Embryonic facial prominence (tissue), 1 donor: Measurements from ENCODE around the gene PLA2G4D.

Experiments used
- DNase-seq: peaks from one replicate; pipeline ENCODE4 v3.0.0-alpha.2; 2016; ENCODE audit errors: extremely low spot score

PLA2G4D gene, protein sequence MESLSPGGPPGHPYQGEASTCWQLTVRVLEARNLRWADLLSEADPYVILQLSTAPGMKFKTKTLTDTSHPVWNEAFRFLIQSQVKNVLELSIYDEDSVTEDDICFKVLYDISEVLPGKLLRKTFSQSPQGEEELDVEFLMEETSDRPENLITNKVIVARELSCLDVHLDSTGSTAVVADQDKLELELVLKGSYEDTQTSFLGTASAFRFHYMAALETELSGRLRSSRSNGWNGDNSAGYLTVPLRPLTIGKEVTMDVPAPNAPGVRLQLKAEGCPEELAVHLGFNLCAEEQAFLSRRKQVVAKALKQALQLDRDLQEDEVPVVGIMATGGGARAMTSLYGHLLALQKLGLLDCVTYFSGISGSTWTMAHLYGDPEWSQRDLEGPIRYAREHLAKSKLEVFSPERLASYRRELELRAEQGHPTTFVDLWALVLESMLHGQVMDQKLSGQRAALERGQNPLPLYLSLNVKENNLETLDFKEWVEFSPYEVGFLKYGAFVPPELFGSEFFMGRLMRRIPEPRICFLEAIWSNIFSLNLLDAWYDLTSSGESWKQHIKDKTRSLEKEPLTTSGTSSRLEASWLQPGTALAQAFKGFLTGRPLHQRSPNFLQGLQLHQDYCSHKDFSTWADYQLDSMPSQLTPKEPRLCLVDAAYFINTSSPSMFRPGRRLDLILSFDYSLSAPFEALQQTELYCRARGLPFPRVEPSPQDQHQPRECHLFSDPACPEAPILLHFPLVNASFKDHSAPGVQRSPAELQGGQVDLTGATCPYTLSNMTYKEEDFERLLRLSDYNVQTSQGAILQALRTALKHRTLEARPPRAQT

DNA sequence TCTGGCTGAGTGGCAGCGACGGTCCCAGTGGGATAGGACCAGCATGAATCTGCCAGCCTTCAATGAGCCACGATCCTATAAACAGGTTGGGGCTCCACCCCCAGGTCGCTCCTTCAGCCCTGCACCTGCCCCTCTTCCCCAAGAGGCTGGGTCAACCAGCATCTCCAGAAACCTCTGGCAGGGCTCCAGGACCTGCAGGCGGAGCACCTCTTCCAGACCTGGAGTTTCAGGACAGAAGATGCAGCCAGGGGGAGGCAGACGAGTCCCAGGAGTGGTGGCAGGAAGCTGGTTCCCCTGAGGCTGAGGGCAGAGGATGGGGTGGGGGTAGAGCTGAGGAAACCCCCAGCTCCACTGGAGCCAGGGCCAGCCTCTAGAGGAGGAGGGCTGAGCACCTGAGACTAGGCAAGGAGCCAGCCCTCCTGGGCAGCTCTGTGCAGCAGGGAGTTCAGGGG lies at the start of gene PLA2G4D:
Gene PLA2G4D, minus strand, starts transcription at position 51 of the 452 bp plus-strand sequence. CDS start 103 bp downstream, outside the sequence.
- no peak for DNase-seq

DNA sequence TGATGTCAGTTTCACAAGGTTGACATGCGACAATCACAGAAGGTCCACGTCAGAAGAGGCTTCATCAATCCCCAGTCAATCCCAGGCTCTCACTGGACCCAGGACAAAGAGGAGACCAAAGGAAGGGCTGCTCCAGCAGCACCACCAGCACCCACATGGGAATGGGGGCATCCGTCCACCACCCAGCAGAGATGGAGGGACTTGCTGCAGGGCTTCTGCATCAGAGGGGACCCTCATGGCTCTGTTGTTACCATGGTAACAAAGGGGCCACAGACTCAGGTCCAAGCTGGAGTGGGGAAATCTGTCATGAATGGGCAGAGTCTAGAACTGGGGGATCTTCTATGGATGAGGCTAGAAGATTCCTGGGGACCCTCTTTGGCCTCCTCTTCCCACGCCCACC lies 49.0 kb upstream of the PLA2G4D start:
- DNase-seq, result no peak

DNA sequence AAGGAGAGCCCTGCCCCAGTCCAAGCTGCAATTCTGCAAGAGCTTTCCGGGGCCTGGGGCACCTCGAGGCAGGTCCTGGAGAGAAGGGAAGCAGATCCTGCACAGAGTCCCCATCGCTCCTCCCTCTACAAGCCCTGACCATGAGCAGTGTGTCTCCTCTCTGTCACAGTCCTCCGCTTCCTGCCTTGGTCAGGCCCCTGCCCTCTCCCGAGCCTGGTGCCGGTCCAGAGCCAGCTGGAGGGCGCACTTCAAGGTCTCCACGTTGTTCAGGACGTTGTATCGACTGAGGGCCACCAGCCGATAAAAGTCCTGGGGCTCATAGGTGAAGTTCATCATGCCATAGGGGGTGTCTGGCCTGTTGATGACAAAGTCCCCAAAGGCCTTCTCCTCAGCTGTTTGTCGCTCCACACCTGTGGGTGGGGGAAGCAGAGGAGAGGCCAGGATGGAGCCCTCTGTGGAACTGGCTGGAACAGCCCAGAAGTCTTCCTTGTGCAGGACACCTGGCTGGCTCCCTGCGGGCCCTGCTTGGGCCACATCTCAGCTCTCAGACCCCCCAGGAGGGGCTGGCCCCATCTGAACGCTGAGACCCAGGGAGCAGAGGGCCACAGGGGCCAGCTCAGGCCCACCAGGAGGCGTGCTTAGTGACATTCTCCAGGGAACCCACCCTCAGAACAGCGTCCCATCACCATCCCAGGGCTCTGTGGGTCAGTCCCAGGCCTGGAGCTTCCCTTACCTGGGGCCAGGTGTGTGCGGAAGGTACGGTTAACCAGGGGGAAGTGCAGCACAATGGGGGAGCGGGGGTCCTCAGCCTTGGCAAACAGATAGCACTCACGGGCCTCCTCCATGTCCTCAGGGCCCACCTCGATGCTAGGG lies 47.7 kb upstream of the PLA2G4D start:
- DNase-seq, result no peak

DNA sequence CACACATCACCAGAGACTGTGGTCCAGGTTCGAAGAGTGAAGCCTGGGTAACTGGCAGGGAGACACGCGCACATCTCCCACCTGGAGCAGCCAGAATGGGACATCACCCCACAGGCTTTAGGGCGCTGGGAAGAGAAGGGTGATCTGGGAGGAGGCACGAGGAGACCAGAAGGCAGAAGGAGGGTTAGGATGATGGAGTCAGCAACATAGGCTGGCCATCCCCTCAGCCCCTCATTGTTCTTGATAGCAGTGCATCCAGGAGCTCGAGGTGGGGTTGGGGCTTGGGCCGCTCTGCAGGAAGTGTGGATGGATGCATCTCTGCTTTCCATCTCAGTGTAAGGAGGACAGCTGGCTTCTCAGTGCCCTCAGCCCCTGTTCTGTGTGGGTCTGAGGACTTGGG lies 46.9 kb upstream of the PLA2G4D start:
- DNase-seq, result no peak

DNA sequence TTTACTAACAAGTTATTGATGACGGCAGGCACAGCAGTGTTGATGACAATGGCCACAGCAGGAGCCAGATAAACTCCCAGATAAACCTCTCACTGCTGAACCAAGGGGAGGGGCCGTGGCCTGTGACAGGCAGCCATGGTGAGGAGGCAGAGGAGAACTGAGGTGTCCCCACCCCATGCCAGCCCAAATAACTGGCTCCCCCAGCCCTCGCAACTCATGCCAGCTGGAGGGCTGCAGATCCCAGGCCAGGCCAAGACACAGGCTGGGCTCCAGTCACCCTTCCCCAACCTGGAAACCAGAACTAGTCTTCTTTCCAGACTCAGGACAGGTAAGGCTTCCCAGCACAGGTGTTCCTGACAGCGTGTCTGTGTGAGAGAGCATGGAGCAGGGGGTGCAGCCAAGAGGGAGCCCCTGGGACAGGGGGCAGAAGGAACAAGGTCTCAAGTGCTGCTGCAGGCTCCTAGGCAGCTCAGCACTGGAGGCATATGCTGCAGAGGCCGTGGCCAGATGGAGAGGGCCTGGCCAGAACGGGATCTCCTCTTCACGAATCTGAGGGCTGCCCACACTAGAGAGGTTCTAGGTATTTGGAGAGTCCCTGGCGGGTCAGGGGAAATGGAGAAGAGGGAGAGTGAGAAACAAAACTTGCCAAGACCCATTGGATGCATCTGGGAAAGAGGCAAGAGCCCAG lies 46.2 kb upstream of the PLA2G4D start:
- no peak for DNase-seq

DNA sequence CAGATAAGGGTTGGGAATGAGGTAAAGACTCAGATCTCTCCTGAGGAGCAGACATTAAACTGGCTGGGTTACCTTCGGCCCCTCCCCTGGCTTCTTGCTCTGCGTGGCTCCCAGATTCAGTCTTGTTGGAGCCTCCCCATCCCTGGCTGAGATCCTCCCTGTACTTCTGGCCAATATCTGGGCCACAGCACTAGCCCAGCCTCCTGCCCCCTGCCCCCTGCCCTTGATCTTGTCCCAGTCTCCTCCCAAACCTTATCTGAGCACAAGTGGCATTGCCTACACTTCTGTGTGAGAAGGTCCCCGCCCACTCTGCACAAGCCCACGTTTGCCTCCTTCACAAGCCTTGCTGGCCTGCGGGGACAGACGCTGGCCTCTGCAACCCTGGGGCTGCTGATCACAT lies 45.2 kb upstream of the PLA2G4D start:
- DNase-seq, result no peak

DNA sequence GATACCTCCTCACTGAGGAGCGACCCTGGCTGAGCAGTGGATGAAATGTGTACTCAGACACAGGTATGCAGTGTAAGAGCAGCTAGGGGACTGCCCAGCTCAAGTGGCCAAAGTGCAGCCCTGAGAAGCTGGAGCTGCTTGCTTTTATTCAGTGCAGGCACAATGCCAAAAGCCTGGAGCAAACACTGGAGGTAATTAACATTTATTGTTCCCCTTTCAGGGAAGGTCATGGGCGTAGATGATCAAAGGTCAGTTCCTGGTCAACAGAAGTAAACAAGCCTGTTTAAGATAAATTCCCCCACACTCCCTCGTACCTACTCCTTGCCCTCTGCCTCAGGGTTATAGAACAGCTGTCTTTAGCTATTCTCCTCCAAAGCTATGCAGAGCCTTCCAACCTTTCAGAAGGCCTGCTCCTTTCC lies 44.6 kb upstream of the PLA2G4D start:
- no peak for DNase-seq

DNA sequence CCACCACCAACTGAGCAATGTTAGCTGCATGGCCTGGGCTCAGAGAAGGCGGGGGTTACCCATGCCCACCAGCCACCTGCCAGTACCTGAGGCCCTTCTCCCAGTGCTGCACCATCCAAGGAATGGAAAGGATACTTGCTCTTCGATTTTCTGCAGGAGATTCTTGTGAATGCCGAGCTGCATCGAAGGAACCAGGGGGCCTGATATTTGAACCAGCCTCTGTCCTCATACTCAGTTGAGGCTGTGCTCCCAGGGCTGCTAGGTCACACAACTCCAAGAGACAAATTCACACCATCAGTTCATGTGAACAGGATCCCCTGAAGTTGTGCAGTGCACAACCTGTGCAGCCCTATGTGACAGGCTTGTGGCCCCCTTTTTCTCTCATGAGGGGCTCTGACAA lies 44.0 kb upstream of the PLA2G4D start:
- no peak for DNase-seq

DNA sequence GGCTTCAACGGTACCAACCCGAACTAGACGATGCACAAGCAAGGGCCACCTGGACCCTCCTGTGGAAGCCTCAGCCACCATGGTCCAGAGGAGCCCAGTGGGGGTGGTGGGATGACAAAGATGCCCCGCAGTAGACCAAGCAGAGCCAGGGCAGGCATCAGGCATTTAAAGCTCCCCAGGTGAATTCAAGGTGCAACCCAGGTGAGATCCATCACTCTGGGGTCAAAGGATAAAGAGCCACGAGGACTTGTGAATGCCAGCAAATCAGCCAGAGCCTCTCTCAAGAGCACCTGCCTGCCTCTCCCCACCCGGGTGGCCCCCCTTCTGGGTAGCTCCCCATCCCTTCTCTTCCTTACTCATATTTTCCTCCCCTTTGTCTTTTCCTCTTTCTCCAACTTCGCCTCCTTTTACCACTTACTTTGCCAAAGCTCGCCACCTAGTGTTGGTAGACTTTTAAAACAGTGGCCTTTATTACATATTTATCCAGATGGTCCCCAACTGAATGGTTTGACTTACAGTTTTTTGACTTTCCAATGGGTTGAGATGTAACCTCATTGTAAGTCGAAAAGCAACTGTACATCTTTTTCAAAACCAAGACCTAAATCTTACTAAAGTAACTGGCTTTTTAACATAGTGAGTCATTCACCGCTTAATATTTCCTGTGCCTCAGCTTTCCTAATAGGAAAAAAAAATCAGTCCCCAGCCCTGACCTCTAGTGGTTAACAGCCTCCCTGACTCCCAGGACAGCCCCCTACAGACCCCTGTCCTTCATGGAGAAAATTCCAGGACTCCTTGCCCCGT lies 43.3 kb upstream of the PLA2G4D start:
- peak; percentile 36 for DNase-seq

DNA sequence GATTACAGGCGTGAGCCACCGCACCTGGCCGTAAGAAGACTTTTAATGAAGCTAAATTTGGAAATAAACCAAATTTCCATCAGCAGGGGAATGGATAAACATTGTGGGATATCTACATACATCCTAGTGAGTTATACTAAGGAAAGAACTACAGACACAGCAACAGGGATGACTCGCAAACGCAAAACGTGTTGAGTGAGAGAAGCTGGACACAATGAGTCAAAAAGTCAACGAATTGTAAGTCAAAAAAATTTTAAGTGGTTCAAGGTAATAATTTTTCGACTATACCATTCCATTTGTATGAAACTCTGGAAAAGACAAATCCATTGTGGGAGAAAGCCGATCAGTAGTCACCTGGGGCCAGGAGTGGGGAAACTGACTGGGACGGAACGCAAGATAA lies 42.2 kb upstream of the PLA2G4D start:
- DNase-seq, result no peak

DNA sequence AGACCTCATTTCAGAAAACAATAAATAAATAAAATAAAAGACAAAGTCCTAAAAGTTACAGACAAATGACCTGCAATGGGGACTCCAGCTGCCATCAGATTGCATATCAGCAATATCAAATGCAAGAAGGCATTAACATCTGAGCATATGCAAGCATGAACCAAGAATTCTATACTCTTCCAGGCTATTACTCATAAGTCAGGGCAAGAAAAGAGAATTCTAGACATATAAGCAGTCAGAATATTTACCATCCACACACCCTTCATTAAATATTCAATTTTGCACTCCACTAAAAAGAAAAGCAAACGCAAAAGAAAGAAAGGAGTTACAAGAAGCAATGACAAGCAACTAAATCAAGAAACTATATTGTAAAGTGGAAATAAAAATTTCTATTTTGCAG lies 41.0 kb upstream of the PLA2G4D start:
- no peak for DNase-seq

DNA sequence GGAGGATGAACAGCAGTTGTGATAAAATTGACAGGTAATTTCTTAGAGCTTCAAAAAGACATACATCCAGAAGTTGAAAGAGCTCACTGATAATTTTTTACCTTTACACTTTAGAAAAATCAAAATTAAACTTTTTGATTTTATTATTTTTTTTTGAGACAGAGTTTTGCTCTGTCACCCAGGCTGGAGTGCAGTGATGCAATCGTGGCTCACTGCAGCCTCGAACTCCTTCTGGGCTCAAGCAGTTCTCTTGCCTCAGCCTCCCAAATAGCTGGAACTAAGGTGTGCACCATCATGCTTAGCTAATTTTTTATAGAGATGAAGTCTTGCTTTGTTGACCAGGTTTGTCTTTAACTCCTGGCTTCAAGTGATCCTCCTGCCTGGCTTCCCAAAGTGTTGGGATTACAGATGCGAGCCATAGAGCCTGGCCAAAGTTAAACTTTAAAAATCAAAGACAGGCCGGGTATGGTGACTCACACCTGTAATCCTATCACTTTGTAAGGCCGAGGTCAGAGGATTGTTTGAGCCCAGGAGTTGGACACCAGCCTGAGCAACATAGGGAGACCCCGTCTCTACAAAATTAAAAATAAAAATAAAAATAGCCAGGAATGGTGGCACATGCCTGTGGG lies 40.4 kb upstream of the PLA2G4D start:
- no peak for DNase-seq

DNA sequence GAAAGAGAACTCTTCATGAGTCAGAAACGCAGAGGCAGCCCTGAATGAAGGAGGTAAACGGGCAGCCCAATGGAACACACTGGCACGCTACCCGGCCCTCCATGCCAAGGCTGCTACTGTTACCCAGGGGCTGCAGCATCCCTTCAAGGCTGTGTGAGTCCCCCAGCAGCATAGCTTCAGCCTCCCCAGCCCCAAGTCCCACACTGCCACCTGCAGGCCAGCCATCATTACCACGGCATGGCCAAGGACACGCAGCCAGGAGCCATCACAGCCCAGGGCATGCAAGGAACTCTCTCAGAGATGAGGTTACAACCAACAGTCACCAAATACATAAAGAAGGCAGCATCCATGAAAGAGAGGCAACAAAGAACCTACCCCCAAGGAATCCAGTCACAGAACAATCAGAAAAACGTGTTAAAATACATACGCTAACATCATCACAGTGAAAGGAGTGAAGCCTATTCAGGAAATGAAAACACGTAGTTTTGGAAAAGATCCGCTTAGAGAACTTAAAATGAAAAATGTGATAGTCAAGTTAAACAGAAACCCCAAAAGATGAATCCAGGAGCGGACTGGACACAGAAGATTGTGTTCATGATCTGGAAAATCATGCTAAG lies 39.6 kb upstream of the PLA2G4D start:
- no peak for DNase-seq

DNA sequence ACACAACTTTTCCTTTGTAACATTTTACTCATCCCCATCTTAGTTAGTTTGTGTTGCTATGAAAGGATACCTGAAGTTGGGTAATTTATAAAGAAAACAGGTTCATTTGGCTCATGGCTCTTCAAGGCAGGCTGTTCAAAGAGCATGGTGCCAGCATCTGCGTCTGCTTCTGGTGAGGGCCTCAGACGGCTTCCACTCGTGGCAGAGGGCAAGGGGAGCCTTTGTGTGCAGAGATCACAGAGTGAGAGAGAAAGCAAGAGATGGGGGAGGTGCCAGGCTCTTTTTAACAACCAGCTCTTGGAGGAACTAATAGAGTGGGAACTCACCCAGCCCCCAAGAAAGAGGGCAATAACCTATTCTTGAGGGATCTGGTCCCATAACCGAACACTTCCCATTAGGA lies 39.0 kb upstream of the PLA2G4D start:
- no peak for DNase-seq

DNA sequence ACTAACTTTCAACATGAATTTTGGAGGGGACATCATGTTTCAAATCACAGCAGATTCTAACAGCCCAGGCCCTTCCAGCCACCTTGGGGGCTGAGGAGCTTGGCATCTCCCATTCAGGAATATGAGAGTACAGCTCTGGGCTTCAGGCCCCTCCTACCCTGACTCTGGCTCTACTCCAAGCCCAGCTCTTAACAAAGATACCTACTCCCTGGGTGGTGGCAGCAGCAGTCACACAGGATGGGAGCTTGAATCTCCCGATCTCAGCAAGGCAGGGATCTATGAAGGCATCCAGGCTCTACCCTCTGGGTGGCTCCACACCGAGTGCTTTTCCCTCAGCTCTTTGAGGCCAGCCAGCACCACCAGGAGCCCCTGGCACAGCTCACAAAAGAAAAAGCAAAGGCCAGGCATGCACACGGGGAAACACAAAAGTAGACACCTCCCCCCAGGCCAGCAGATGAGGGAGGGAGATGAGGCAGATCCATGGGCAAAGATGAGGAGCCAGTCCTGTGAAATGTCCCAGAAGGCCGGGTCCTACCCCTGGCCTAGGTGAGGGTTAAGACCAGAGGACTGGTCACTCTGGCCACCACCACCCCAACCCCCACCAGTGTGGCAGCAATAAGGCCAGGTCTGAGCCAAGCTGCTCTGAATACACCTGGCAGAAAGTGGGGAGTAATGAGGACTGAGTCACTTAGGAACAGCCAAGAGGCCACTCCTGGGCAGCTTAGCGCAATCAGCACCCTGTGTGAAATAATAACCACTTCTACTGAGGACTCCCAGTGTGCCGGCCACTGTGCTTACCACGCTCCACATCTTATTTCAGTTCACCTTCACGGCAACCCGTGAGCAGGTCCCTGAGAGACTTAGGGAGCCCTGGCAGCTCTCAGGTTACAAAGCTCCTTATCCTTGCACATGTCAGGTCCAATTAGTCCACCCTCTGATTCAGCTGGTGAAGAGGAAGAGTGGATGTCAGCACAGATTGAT lies 37.8 kb upstream of the PLA2G4D start:
- no peak for DNase-seq

DNA sequence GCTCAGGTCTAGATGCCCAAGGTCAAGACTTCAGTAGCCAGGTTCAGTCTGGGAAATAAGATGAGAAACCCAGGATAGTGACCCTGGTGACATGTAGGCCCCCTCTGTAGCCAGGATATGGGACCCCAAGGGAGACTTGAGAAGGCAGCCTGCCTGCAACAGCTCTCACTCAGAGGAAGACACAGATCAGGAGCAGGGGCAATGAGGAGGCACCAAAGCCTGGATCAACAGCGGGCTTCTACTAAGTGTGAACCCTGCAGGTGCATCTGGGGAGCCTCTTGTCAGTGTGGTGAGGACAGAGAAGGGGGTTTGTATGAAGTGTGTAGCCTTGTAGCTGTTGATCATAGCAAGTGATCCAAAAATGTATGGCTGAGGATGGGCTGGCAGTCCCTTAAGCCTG lies 36.6 kb upstream of the PLA2G4D start:
- no peak for DNase-seq

DNA sequence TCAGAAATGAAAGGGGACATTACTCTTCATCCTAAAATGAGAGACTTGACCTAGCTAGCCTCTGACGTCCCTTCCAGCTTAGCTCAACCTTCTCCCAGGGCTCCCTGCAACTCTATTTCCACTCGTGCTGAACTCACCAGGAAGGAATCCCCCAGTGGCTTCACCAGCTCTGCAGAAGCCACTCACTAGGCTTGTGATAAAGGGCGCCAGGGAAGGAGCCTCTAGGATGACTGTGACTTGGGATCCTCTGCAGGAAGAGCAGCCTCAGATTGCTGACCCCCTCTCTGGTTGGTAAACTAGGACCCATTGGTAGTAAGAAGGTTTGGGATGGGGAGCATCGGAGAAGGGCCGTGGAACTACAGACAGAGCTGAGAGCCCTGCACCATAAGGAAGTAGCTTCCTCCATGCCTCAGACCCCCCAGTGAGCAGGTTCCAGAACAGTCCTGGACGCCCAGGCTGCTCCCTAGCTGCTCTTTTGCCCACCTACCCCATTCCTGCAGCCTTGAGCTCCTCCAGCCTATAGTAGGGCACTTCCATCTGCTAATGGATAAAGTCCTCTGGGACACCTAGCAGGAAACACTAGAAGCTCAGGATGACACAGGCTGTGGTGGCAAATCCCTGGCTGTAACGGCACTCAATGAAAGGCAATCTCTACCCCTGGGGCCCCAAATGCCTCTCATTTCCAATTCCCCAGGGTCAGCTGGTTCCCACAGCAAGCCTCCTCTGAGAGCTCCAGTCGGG lies 36.1 kb upstream of the PLA2G4D start:
- DNase-seq, result no peak

DNA sequence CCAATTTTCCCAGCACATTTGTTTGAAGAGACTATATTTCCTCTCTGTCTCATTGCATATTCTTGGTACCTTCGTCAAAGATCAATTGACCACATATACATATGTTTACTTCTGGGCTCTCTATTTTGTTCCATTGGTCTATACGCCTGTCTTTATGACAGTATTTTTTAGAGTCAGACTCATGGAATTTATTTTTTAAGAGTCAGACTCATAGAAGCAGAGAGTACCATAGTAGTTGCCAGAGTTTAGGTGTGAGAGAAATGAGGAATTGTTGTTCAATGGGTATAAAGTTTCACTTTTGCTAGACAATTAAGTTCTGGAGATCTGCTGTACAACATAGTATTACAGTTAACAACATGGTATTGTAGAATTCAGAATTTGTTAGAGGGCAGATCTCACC lies 35.0 kb upstream of the PLA2G4D start:
- no peak for DNase-seq
